ENCODE results near the gene COMMD3.
"Not testable (repeated sequence)": the region's sequence is repeated elsewhere in the genome, so short reads cannot be mapped to it uniquely, and the experiment has no call there.

Gene COMMD3

DNA sequence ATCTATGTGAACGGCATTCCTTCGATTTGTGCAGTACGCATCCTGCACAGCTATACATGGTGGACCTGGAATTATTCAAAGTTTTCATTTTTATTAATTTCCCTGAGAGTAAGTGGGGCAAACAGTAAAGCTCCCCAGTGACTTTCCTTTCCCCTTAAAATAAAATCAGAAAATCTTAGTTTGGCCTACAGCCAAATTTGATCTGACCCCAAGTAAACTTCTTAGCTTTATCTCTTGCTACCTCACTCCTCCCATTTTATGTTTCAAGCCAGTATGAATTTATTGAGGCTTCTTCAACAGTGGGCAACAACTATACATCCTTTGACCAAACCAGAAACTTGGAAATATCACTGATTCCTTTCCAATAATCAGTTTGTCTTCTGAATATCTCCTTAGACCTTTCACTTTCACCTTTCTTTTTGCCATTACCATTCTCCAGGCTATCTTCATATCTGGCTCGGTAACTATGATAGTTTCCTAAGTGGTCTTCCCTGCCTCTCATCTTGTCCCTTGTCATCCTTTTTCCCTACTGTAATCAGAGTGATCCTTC lies 40.2 kb downstream of the COMMD3 start:
- TF ChIP-seq POU2F2 (IDR thresholded peaks at IDR 0.05; ENCODE audit: low read depth, low read length) (no peak), POLR2A (IDR thresholded peaks at IDR 0.05; ENCODE audit: low read depth, low read length) (no peak), TAF1 (IDR thresholded peaks at IDR 0.05; ENCODE audit: low read depth, low read length) (no peak)
- FAIRE-seq, result no peak
- no peak for DNase-seq (ENCODE audit: insufficient read length, low spot score)

DNA sequence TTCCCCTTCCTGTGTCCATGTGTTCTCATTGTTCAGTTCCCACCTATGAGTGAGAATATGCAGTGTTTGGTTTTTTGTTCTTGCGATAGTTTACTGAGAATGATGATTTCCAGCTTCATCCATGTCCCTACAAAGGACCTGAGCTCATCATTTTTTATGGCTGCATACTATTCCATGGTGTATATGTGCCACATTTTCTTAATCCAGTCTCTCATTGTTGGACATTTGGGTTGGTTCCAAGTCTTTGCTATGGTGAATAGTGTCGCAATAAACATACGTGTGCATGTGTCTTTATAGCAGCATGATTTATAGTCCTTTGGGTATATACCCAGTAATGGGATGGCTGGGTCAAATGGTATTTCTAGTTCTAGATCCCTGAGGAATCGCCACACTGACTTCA lies 41.6 kb downstream of the COMMD3 start:
- FAIRE-seq; DNase-seq (ENCODE audit: insufficient read length, low spot score): not testable (repeated sequence)

- no peak for TF ChIP-seq PAX5 (IDR thresholded peaks at IDR 0.05; ENCODE audit: insufficient read depth, low read length, severe bottlenecking)
- DNase-seq (ENCODE audit: insufficient read length, low spot score), result no peak
- FAIRE-seq, result no peak
Observed at GRCh38 chr10:22363305-22363704, 47.1 kb downstream of the COMMD3 start.

DNA sequence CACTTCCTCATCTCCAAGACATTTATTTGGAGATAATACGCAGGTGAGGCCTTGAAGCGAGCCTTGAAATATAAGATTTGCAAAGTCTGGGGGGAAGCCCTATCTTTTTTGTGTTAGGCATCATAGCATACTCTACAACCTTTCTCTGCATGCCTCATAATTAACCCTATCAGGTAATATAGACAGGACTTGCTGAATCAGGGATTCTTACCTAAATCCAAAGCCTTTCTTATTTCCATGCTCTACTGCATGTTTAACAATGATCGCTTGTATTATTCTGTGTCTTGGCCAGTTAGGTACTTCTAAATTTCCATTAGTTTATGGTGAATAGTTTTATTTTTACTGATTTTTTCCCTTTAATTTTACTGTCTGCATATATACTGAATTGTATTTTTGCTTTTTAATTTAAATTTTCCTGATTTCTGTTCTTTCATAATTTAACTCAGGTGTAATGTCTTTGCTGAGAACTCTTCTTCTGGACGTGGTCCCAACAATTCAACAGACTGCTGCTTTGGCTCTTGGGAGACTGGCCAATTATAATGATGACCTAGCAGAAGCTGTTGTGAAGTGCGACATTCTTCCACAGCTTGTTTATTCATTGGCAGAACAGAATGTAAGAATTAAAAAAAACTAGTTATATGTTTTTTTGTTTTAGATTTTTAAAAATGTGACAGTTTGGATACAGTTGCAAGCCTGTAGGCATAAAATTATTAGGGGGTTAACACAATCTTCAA lies 48.4 kb downstream of the COMMD3 start:
- FAIRE-seq (no peak), DNase-seq (ENCODE audit: insufficient read length, low spot score) (no peak)
- TF ChIP-seq TAF1 (IDR thresholded peaks at IDR 0.05; ENCODE audit: low read depth, low read length), result no peak
- TF ChIP-seq POLR2A (IDR thresholded peaks at IDR 0.05; ENCODE audit: low read depth, low read length), result no peak
- no peak for TF ChIP-seq SPI1 (IDR thresholded peaks at IDR 0.05; ENCODE audit: low read depth, low read length)
- no peak for TF ChIP-seq POLR2AphosphoS5 (IDR thresholded peaks at IDR 0.05; ENCODE audit: low read depth, low read length)
- TF ChIP-seq POU2F2 (IDR thresholded peaks at IDR 0.05; ENCODE audit: low read depth, low read length), result no peak
- TF ChIP-seq PAX5 (IDR thresholded peaks at IDR 0.05; ENCODE audit: insufficient read depth, low read length, severe bottlenecking), result no peak

DNA sequence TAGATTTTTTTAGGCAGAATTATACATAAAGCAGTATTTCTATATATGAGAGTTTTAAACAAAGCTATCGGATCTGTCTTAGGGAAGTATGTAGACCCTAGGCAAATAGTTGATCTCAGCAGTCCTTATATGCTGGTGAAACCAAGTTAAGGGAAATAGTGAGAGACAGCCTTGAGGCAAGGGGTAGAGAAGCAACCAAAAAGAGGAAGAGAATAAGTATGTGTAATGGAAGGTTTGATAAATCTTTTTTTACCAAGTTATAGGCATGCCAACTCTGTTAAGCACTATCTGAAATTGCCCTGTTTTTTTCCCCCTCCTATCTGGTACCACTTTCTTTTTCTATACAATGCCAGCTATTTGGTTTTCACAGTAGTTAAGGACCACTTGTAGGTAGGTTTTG lies 49.0 kb downstream of the COMMD3 start:
- FAIRE-seq, result peak; percentile 66
- TF ChIP-seq TAF1 (IDR thresholded peaks at IDR 0.05; ENCODE audit: low read depth, low read length) (no peak), SPI1 (IDR thresholded peaks at IDR 0.05; ENCODE audit: low read depth, low read length) (peak; percentile 92), PAX5 (IDR thresholded peaks at IDR 0.05; ENCODE audit: insufficient read depth, low read length, severe bottlenecking) (no peak)
- DNase-seq (ENCODE audit: insufficient read length, low spot score), result no peak

GRCh38 chr10:22365644-22366434 lies 49.7 kb downstream of the COMMD3 start:
- FAIRE-seq (peak; percentile 75), DNase-seq (ENCODE audit: insufficient read length, low spot score) (no peak)

DNA sequence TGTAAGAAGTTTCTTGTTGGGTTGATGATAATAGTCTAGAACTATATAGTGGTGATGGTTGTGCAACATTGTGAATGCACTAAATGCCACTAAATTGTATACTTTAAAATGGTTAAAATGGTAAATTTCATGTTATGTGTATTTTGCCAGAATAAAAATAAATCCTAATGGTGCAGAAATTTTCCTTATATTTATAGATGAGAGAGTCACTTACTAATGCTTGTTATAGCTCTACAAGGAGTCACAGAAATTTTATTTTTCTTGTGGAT lies 50.2 kb downstream of the COMMD3 start:
- FAIRE-seq (no peak), DNase-seq (ENCODE audit: insufficient read length, low spot score) (no peak)
- TF ChIP-seq TAF1 (IDR thresholded peaks at IDR 0.05; ENCODE audit: low read depth, low read length) (no peak), POLR2A (IDR thresholded peaks at IDR 0.05; ENCODE audit: low read depth, low read length) (no peak), SPI1 (IDR thresholded peaks at IDR 0.05; ENCODE audit: low read depth, low read length) (no peak), POU2F2 (IDR thresholded peaks at IDR 0.05; ENCODE audit: low read depth, low read length) (no peak), PAX5 (IDR thresholded peaks at IDR 0.05; ENCODE audit: insufficient read depth, low read length, severe bottlenecking) (no peak), POLR2AphosphoS5 (IDR thresholded peaks at IDR 0.05; ENCODE audit: low read depth, low read length) (no peak)

More at GRCh38 chr10:22365644-22366434, 49.7 kb downstream of the COMMD3 start:
- no peak for TF ChIP-seq SPI1 (IDR thresholded peaks at IDR 0.05; ENCODE audit: low read depth, low read length)
- TF ChIP-seq TAF1 (IDR thresholded peaks at IDR 0.05; ENCODE audit: low read depth, low read length), result no peak
- no peak for TF ChIP-seq PAX5 (IDR thresholded peaks at IDR 0.05; ENCODE audit: insufficient read depth, low read length, severe bottlenecking)
- no peak for TF ChIP-seq POLR2A (IDR thresholded peaks at IDR 0.05; ENCODE audit: low read depth, low read length)
- TF ChIP-seq POU2F2 (IDR thresholded peaks at IDR 0.05; ENCODE audit: low read depth, low read length), result no peak
- no peak for TF ChIP-seq POLR2AphosphoS5 (IDR thresholded peaks at IDR 0.05; ENCODE audit: low read depth, low read length)

DNA sequence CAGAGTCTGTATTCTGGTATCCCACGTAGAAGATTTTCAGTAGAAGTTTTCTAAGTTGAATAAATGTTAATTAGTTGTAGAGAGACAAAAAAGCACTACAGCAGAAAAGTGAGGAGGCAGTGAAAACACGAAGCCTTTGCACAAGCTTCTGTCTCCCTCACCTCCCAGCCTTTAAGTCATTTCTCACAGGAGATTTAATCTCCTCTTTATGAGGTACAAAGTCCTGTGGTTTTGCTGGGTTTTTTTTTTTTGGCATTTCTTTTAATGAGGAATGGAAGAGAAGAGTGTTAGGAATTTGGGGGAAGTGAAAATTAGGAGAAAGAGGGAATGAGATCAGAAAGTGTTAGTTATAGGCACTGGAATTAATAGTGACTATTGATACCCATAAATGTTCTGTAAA lies 50.6 kb downstream of the COMMD3 start:
- FAIRE-seq (no peak), DNase-seq (ENCODE audit: insufficient read length, low spot score) (no peak)
- TF ChIP-seq PAX5 (IDR thresholded peaks at IDR 0.05; ENCODE audit: insufficient read depth, low read length, severe bottlenecking) (no peak), POU2F2 (IDR thresholded peaks at IDR 0.05; ENCODE audit: low read depth, low read length) (no peak), POLR2AphosphoS5 (IDR thresholded peaks at IDR 0.05; ENCODE audit: low read depth, low read length) (no peak), SPI1 (IDR thresholded peaks at IDR 0.05; ENCODE audit: low read depth, low read length) (no peak), POLR2A (IDR thresholded peaks at IDR 0.05; ENCODE audit: low read depth, low read length) (no peak)

GRCh38 chr10:22367471-22367870 lies 51.3 kb downstream of the COMMD3 start:
- no peak for TF ChIP-seq PAX5 (IDR thresholded peaks at IDR 0.05; ENCODE audit: insufficient read depth, low read length, severe bottlenecking)
- TF ChIP-seq TAF1 (IDR thresholded peaks at IDR 0.05; ENCODE audit: low read depth, low read length), result no peak
- no peak for TF ChIP-seq POLR2A (IDR thresholded peaks at IDR 0.05; ENCODE audit: low read depth, low read length)
- TF ChIP-seq POU2F2 (IDR thresholded peaks at IDR 0.05; ENCODE audit: low read depth, low read length), result no peak
- FAIRE-seq, result no peak
- DNase-seq (ENCODE audit: insufficient read length, low spot score), result no peak

DNA sequence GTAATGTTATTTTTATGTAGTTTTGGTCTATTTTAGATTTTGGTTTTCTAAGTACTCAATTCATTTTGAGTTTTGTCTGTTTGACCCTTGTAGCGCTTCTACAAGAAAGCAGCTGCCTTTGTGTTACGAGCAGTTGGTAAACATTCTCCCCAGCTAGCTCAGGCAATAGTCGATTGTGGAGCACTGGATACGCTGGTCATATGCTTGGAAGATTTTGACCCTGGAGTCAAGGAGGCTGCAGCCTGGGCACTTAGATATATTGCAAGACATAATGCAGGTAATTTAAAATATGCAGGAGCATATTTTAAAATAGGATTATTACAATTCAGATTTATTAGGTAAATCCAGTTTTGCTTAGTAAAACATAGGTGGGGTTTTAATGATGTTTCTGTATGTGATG lies 52.2 kb downstream of the COMMD3 start:
- FAIRE-seq, result no peak
- TF ChIP-seq POLR2AphosphoS5 (IDR thresholded peaks at IDR 0.05; ENCODE audit: low read depth, low read length), result no peak
- TF ChIP-seq PAX5 (IDR thresholded peaks at IDR 0.05; ENCODE audit: insufficient read depth, low read length, severe bottlenecking), result no peak
- TF ChIP-seq TAF1 (IDR thresholded peaks at IDR 0.05; ENCODE audit: low read depth, low read length), result no peak
- TF ChIP-seq POU2F2 (IDR thresholded peaks at IDR 0.05; ENCODE audit: low read depth, low read length), result no peak
- TF ChIP-seq SPI1 (IDR thresholded peaks at IDR 0.05; ENCODE audit: low read depth, low read length), result no peak
- TF ChIP-seq POLR2A (IDR thresholded peaks at IDR 0.05; ENCODE audit: low read depth, low read length), result no peak
- no peak for DNase-seq (ENCODE audit: insufficient read length, low spot score)

All from GM12891 (cell line).